Stimulated activated CD8-positive, alpha-beta memory T cell treated with anti-CD3 and anti-CD28 coated beads, Interleukin-15, amount 100 ng/mL, for 24 hours (primary cell): ENCODE results near the gene CREB3.

Experiments used
- DNase-seq: peaks from one replicate; pipeline ENCODE4 v3.0.0-alpha.2; 2020; ENCODE audit warnings: low read depth

CREB3 gene, protein sequence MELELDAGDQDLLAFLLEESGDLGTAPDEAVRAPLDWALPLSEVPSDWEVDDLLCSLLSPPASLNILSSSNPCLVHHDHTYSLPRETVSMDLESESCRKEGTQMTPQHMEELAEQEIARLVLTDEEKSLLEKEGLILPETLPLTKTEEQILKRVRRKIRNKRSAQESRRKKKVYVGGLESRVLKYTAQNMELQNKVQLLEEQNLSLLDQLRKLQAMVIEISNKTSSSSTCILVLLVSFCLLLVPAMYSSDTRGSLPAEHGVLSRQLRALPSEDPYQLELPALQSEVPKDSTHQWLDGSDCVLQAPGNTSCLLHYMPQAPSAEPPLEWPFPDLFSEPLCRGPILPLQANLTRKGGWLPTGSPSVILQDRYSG

DNA sequence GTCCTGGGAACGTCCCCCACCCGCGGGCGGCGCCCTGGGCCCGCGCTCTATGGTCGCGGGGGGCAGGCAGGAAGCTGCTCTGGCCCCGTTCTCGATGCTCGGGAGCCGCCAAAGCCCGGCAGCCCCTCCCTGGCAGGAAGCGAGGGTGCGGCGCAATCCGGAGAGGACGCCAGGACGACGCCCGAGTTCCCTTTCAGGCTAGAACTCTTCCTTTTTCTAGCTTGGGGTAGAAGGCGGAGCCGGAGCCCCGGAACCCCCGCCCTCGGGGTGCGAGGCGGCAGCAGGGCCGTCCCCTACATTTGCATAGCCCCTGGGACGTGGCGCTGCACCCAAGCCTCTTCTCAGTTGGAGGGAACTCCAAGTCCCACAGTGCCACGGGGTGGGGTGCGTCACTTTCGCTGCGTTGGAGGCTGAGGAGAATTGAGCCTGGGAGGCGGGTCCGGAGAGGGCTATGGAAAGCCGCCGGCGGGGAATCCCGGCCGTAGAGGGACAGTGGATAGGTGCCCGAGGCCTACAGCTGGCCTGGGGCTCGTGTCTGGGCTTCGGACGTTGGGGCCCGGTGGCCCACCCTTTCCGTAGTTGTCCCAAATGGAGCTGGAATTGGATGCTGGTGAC lies at the start of gene CREB3, which contains the start of gene TLN1:
Gene CREB3 (plus strand): TSS at position 482 of the 615 bp plus-strand sequence. CDS start 107 bp downstream, at position 589.
Gene TLN1 (minus strand): TSS at position 11 of the 615 bp plus-strand sequence. CDS start 6,501 bp downstream, outside the sequence.
- DNase-seq = peak; percentile 77

- DNase-seq = no peak
Measured at GRCh38 chr9:35683323-35683722, 49.1 kb upstream of the CREB3 start.

DNA sequence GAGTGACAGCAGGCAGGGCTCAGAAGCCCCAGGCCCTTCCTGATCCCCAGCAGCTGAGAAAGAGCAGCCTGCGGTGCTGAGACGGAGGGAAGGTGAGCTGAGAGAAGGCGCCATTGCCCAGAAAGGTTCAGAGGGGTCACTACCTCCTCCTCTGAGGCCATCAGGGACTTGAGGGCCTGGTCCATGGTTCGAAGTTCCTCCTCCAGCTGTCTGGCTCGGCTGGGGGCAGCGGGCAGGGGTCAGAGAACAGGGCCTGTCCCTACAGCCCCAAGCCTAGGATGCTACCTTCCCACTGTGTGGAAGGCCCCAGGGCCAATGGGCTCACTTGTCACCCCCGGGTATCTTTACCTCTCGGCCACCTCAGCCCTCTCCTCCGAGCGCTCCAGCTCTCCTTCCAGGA lies 47.5 kb upstream of the CREB3 start:
- no peak for DNase-seq

GRCh38 chr9:35685506-35685905 lies 47.0 kb upstream of the CREB3 start:
- no peak for DNase-seq

- DNase-seq = no peak
Measured at GRCh38 chr9:35686222-35687203, 46.0 kb upstream of the CREB3 start.

GRCh38 chr9:35687306-35687705 lies 45.2 kb upstream of the CREB3 start:
- DNase-seq = no peak

DNA sequence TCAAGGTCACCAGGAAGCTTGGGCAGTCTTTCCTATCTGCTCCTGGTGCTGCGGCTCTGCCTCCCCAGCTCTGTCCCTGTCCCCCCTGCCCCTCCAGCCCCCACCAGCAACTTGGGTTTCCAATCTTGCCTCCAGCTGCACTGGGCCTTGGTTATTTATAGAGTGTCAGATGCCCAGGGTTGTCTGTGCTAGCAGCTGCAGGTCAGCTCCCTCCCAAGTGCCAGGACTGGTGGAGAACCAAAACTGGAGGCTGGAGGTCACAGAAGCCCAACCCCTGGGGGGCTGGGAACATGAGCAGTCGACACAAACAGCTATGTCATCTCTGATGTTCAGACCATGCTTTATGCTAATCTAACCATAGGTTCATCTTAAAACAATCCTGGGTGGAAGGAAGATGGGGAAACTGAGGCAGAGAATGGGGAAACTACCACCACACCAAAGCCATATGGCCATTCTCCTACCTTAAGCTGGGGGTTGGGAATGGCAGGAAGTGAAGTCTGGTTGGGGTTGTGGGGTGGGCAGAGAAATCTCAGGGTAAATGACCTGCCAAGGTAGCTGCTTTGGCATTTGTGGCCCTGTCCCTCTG lies 44.4 kb upstream of the CREB3 start:
- no peak for DNase-seq

DNA sequence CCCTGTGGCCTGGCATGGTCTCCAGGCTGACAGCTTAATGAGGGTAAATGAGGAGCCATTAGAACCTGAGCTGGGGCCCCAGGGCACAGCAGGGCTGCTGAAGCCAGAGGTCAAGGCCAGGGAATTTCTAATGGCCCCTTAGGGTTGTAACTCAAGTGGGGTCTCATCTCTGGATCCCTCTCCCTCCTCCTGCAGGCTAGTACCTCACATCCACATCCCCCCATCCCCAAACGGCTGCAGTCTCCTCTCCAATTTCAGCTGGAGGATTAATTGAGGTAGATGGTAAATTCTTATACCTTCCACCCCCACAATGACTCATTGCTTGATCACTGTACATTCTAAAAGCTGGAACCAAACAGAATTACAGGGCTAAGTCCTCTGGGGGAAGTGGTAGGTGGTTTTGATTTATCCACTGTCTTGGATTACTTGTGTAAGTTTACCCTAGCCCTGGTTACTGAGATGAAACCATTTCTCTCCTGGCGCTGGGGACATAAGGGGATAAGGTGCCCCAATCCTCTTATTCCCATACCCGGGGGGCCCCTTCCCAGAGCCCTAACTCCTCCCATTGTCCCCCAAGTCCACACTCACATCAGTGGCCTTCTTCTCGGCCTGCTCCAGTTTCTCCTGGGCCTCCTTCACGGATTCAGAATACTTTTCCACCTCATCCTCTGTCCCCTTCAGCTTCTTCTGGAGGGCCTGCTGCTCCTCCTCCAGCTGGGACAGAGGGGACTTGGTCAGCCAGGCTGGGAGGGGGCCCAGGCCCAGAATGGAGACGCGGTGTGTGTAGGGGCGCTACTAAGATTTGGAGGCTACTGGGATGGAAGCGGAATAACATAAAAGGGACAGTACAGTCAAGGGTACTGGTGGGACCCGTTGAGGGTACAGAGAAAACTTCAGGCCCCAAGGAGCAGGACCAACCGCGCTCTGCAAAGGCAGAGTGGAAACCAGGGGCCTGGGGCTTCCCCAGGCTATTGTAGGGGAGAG lies 43.6 kb upstream of the CREB3 start:
- no peak for DNase-seq

DNA sequence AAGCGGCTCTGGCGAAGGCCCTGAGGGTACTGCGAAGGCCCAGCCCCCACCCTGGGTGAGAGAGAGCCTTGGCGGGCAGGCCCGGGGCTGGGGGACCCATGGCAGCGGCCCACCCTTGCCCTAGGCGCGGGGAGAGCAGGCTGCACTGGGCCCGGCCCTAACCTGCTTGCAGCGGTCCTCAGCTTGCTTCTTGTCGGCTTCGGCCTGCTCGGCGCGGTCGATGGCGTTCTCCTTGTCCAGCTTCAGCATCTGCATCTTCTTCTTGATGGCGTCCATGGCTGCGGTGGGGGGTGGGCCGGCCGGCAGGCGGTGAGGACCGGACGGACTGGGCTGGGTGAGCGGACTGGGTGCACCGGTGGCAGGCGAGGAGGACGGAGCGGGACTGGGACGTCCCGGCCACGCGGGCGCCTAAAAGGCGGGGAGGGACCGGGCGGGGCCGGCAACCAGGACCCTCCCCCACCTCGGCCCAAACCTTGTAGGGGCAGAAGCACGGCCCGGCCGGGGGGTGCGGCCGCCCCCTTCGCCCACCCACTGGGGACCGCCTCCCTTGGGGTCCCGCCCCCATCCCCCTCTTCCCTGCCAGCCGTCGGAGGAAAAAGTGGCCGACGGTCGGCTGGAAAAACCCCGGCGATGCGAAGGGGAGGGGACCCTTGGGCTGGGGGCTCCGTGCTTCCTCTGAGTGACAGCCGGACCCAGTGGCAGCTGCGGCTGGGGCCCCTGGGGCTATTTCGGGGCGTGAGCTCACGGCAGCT lies 42.7 kb upstream of the CREB3 start, which contains the start of gene TPM2:
Gene TPM2 (minus strand): TSS at position 384 of the 752 bp plus-strand sequence. CDS start 108 bp downstream, at position 276.
- DNase-seq = no peak

GRCh38 chr9:35690294-35690613 lies 42.2 kb upstream of the CREB3 start:
- DNase-seq = no peak

DNA sequence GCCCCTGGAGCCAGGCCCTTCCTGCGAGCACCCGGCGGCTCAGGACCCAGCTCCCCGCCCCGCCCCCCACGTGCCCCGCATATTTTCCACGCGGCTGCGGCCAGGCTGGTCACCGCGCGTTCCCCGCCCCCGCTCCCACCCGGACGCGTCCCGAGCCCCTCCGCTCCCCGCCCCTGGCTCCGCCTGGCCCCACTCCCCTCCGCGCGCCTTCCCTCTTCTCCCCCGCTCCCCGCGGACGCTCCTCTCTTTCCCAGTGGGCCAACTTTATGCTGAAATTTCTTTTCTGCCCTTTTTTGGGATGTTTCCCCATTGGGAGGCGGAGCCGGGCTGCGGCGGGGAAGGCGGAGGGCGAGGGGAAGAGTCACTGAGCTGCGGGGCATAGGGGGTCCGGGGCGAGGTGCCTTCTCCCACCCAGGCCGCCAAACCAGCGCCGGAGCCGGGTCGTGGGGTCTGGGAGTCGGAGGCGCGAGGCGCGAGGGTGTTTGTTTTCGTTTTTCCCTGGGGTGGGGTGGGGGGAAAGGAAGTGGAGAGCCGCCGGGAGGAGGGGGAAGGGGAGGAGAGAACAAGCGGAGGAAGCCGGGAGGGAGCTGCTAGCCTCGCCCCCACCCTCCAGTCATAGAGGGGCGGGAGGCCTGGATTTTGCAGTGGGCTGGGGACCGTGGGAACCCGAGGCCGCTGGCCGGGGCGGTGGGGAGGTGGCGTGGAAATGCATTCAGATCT lies 41.7 kb upstream of the CREB3 start:
- DNase-seq = no peak

DNA sequence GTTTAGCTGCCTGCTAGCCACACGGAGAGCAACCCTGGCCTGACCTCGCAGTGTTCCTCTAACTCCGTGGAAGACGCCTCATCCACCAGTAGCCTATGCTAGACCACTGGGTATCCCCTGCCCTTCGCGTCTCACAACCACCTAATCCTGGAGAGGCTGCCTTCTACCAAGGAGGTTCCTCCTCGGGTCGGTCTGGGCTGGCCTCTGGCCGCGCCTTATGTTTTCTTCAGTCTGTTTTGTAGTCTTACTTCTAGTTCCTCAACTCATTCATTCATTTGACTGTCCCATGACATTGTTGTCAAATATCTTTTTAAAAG lies 41.2 kb upstream of the CREB3 start:
- DNase-seq = no peak

DNA sequence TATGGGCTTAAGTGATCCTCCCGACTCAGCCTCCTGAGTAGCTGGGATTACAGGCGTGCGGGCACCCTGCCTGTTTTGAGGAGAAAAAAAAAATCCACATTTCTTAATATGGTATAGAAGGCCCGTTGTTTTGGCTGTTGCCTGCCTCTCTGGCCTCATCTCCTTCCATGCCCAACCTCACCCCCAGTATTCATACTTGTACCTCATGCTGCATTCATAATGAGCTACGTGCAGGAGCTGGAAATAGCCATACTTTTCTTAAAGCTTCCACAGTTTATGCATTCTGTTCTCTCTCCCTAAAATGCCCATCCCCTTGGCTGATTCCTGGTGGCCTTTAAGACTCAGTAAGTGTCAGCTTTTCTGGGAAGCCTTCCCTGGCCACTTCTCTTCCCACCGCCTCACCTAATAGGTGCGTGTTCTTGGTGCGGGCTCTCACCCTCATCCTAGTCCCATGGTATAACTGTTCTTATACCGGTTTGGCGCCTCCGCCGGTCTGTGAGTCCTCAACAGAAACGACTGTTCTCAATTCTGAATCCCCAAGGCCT lies 40.6 kb upstream of the CREB3 start:
- no peak for DNase-seq

DNA sequence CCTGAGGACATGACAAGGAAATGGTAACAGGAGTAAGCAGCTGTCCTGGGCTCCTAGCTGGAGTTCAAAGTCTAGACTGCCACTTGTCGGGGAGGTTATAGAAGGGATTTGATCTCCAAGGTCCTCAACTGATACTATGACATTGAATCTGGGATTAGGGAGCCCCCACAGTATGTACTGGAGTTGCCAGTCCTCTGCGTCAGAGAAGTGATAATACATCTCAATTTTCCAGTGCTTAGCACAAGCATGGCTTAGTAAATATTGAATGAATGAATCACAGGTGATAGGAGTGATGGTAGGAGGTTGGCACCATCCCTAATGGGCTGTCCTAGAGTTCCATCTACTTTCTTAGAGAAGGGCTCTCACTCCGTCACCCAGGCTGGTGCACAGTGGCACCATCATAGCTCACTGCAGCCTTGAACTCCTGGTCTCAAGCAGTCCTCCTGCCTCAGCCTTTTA lies 36.5 kb upstream of the CREB3 start:
- DNase-seq = no peak

DNA sequence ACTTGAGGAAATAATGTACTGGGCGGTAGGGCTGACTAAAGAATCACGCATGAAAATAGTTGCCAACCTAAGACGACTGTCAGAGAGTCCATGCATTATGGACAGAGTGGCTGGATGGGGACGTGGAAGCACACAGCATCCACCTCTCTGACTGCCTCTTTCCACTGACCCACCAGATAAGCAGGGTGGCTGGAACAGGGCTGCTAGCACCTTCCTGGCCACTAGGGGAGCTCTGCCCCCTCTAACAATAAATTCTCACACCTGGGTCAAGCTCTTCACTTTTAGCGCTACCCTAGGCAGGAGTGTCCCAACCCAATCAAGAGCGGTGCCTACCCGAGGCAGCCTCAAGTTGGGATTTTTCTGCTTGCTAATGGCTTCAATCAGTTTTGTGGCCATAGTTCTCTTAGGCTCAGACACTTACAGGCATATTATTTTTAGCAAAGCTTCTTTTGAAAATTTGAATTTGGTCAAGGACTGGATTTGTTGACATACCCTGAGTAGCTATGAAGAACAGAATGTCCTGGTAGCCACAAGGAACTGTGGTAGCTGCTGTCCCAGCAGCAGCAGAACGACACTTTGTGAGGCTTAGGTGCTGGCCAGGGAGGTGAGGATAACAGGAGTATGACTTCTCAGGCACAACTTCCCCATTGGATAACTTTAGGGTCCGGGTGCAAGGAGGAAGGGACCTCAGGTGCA lies 35.8 kb upstream of the CREB3 start:
- no peak for DNase-seq

- DNase-seq = no peak
Measured at GRCh38 chr9:35697486-35697885, 35.0 kb upstream of the CREB3 start.

GRCh38 chr9:35698231-35698630 lies 34.2 kb upstream of the CREB3 start:
- DNase-seq = no peak

GRCh38 chr9:35700031-35700430 lies 32.4 kb upstream of the CREB3 start:
- no peak for DNase-seq
